ENCODE measurements around the gene INPPL1.

The INPPL1 gene

DNA sequence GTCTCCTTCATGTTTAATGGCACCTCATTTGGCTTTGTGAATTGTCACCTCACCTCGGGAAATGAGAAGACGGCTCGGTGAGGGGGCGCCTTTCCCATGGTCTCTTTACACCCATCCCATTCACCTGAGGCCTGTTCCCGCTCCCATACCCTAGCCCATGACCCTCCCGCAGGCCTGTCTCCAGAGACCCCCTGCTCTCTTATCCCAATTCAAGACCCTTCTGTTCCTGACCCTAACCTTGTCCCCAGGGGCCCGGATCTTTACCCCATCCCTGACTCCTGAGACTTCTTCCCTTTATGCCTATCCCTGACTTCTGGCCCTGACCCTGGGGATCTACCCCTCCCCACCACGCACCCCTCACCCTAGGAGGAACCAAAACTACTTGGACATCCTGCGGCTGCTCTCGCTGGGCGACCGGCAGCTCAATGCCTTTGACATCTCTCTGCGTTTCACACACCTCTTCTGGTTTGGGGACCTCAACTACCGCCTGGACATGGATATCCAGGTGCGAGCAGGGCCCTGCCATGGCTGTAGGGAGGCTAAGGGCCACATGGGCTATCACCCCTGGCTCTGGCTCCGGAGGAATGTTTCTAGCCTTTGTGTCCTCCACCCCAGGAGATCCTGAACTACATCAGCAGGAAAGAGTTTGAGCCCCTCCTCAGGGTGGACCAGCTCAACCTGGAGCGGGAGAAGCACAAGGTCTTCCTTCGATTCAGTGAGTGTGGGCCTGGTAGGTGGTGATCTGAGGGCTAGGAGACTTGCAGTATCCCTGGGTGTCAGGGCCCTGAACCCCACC lies 7.9 kb downstream of the INPPL1 start:
- no peak for DNase-seq (ENCODE audit: low read depth in 2 of 3, low spot score in 2 of 3)

DNA sequence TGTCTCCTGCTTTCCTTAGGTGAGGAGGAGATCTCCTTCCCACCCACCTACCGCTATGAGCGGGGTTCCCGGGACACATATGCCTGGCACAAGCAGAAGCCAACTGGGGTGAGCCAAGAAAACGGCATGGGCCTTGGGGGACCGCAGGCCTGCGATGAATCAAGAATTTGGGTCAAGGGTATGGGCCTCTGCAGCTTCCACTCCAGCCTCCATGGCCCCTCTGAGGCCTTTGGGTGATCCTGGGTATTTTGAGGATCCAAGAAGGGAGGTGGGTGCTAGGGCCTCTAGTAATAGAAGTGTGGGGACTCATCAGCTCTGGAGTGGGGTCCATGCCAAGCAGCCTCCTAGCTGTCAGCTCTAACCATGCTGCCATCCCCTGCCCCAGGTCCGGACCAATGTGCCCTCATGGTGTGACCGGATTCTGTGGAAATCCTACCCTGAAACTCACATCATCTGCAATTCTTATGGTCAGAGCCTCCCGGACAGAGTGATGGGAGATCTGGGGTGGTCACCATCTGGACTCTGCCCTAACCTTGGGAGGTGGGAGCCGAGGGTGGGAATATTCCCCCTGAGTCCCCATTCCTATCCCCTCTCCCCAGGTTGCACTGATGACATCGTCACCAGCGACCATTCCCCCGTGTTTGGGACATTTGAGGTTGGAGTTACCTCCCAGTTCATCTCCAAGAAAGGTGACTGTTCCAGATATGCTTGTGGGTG lies 8.6 kb downstream of the INPPL1 start:
- DNase-seq (ENCODE audit: low read depth in 2 of 3, low spot score in 2 of 3) = no peak

GRCh38 chr11:72233773-72234513 lies 9.4 kb downstream of the INPPL1 start:
- no peak for DNase-seq (ENCODE audit: low read depth in 2 of 3, low spot score in 2 of 3)

GRCh38 chr11:72234514-72234830 lies 9.9 kb downstream of the INPPL1 start:
- no peak for DNase-seq (ENCODE audit: low read depth in 2 of 3, low spot score in 2 of 3)

- DNase-seq (ENCODE audit: low read depth in 2 of 3, low spot score in 2 of 3) = no peak
Observed at GRCh38 chr11:72234920-72235319, 10.4 kb downstream of the INPPL1 start.

- no peak for DNase-seq (ENCODE audit: low read depth in 2 of 3, low spot score in 2 of 3)
Observed at GRCh38 chr11:72235351-72236057, 10.9 kb downstream of the INPPL1 start.

GRCh38 chr11:72236083-72236697 lies 11.6 kb downstream of the INPPL1 start:
- DNase-seq (ENCODE audit: low read depth in 2 of 3, low spot score in 2 of 3) = no peak

GRCh38 chr11:72236774-72237111 lies 12.2 kb downstream of the INPPL1 start:
- no peak for DNase-seq (ENCODE audit: low read depth in 2 of 3, low spot score in 2 of 3)

- DNase-seq (ENCODE audit: low read depth in 2 of 3, low spot score in 2 of 3) = no peak
Observed at GRCh38 chr11:72237112-72237931, 12.8 kb downstream of the INPPL1 start.

DNA sequence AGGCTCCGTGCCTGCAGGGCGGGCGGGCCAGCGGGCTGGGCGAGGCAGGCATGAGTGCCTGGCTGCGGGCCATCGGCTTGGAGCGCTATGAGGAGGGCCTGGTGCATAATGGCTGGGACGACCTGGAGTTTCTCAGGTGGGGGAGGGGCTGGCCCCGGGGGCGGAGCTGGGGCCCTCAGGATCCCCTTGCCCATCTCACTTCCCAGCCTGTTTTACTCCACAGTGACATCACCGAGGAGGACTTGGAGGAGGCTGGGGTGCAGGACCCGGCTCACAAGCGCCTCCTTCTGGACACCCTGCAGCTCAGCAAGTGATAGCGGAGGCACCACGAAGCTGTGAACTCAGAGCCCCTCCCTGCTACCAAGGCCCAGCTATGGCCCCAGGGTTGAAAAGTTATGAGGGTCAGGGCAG lies 13.5 kb downstream of the INPPL1 start:
- no peak for DNase-seq (ENCODE audit: low read depth in 2 of 3, low spot score in 2 of 3)

GRCh38 chr11:72238492-72239312 lies 14.1 kb downstream of the INPPL1 start:
- DNase-seq (ENCODE audit: low read depth in 2 of 3, low spot score in 2 of 3) = no peak

- no peak for DNase-seq (ENCODE audit: low read depth in 2 of 3, low spot score in 2 of 3)
Observed at GRCh38 chr11:72239313-72239848, 14.8 kb downstream of the INPPL1 start.

- DNase-seq (ENCODE audit: low read depth in 2 of 3, low spot score in 2 of 3) = no peak
Observed at GRCh38 chr11:72239849-72240460, 15.4 kb downstream of the INPPL1 start.

DNA sequence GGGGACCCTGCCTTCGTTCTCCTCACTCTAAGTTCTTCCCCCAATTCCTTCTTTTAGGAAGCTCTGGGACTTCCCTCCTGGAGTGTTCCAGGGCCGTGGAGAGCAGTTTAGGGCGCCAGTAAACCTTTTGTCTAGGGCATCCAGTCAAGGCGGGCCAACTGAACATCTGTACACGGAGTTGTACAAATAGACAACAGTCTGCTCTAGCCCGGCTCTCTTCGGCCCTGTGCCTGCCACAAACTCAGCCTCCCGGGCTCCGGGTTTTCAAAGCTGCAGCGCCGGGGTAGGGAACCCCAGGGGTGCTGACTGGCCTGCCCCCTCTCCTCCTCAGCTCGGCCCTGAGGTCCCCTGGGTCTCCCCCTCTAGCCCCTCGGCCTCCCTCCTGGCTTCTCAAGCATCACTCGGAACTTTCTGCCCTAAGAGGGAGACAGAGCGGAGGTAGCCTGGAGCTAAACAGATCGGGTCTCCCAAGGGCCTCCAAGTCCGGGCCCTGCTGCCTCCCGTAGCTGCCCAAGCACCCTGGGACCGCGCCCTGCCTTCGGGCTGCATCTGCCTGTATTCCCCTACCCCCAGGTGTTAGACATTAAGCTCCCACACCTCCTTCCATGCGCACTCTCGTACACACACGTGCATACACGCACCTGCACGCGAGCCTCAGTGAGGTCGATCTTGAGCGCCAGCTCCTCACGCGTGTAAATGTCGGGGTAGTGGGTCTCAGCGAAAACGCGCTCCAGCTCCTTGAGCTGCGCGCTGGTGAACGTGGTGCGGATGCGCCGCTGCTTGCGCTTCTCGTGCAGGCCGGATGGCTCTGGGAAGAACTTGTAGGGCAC lies 16.1 kb downstream of the INPPL1 start:
- no peak for DNase-seq (ENCODE audit: low read depth in 2 of 3, low spot score in 2 of 3)

DNA sequence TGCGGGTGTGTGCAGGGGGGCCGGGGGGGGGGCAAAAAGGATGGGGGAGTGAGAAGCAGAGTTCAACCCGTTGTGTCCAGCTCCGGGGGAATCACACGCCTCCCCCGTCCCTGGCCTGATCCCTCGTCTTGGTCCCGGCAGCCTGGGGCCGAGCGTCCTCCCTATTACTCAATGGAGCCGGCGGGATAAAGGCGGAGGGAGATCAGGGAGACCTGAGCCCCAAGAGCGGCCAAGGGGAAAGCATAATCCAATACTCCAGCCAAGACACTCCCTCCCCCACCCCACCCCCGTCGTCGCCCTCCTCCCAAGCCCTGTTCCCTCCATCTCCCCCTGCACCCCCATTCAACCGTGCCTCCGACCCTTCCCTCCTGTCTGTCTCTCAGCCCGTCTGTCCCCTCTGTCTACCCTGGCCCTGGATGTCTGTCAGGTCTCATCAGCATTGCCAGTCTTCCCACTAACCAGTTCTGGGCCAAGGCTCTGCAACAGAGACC lies 16.8 kb downstream of the INPPL1 start:
- no peak for DNase-seq (ENCODE audit: low read depth in 2 of 3, low spot score in 2 of 3)

- DNase-seq (ENCODE audit: low read depth in 2 of 3, low spot score in 2 of 3) = no peak
Observed at GRCh38 chr11:72242141-72242540, 17.6 kb downstream of the INPPL1 start.

GRCh38 chr11:72243173-72244059 lies 18.8 kb downstream of the INPPL1 start:
- no peak for DNase-seq (ENCODE audit: low read depth in 2 of 3, low spot score in 2 of 3)
